K562 (cell line): ENCODE data around the gene C22orf39. TPM values are rescaled to one million over a fixed set of nuclear protein-coding genes. Genes with fewer than 3 reads are reported as not detected.

Experiments used
- ATF3 ChIP-seq, 2 experiments: fragments of 450-650 bp in 1 of 2; sonication (generic) in 1 of 2; formaldehyde crosslinking in 1 of 2; IDR thresholded peaks in 1 of 2; conservative IDR thresholded peaks in 1 of 2; 2 replicates each; pipeline versions ENCODE4 v1.6.1 to v1.8.1; 2016 to 2023; ENCODE audit warnings: mild to moderate bottlenecking in 2 of 2, moderate library complexity in 2 of 2, inconsistent platforms in 1 of 2, missing genetic modification reagents in 1 of 2
- C11orf30 ChIP-seq: fragments of 450-650 bp; IDR thresholded peaks from 2 replicates; pipeline ENCODE4 v1.6.1; 2016; ENCODE audit warnings: low read depth, mild to moderate bottlenecking
- CREB3 ChIP-seq: fragments of 450-650 bp; conservative IDR thresholded peaks from 2 replicates; pipeline ENCODE4 v1.6.1; 2016; ENCODE audit warnings: missing genetic modification characterization, low read depth, mild to moderate bottlenecking, missing compliant biosample characterization, moderate library complexity
- ILK ChIP-seq: fragments of 450-650 bp; IDR thresholded peaks from 2 replicates; pipeline ENCODE4 v1.6.1; 2016; ENCODE audit warnings: missing genetic modification characterization, low read depth, mild to moderate bottlenecking, missing compliant biosample characterization, moderate library complexity, borderline replicate concordance
- KDM1A ChIP-seq, 2 experiments: fragments of 450-650 bp; IDR thresholded peaks; 2 replicates each; pipeline ENCODE4 v1.6.1; 2016; ENCODE audit warnings: mild to moderate bottlenecking in 2 of 2
- MLLT1 ChIP-seq, 2 experiments: fragments of 450-650 bp; IDR thresholded peaks; 2 replicates each; pipeline ENCODE4 v1.6.1; 2016
- MXD1 ChIP-seq: fragments of 250-450 bp; sonication (Bioruptor Pico); IDR thresholded peaks from 2 replicates; pipeline ENCODE4 v1.8.0; 2021; ENCODE audit warnings: borderline replicate concordance, mild to moderate bottlenecking, moderate library complexity; ENCODE audit not compliant: poor library complexity, severe bottlenecking
- RBM15 ChIP-seq: fragments of 200-400 bp; formaldehyde crosslinking; IDR thresholded peaks from 2 replicates; pipeline ENCODE4 v1.6.1; 2018; ENCODE audit warnings: mild to moderate bottlenecking, low read length, moderate library complexity; ENCODE audit not compliant: insufficient read depth
- SNRNP70 ChIP-seq: fragments of 200-400 bp; formaldehyde crosslinking; optimal IDR thresholded peaks from 2 replicates; pipeline ENCODE3; 2017; ENCODE audit warnings: low read depth, low read length
- STAT6 ChIP-seq: sonication (generic); formaldehyde crosslinking; IDR thresholded peaks from 2 replicates; pipeline ENCODE4 v1.8.1; 2023; ENCODE audit warnings: mild to moderate bottlenecking, missing genetic modification reagents
- TAF1 ChIP-seq: IDR thresholded peaks from 2 replicates; pipeline ENCODE4 v1.6.1; 2011; ENCODE audit warnings: mild to moderate bottlenecking, low read length, moderate library complexity; ENCODE audit not compliant: insufficient read depth, control insufficient read depth, severe bottlenecking; ENCODE audit errors: extremely low read depth
- ZBTB34 ChIP-seq: fragments of 250-450 bp; sonication (Bioruptor Pico); IDR thresholded peaks from 2 replicates; pipeline ENCODE4 v1.8.0; 2021; ENCODE audit warnings: mild to moderate bottlenecking, moderate library complexity
- ZNF778 ChIP-seq: fragments of 450-650 bp; formaldehyde crosslinking; IDR thresholded peaks from 2 replicates; pipeline ENCODE4 v1.4.0; 2020; ENCODE audit warnings: mild to moderate bottlenecking, moderate library complexity
- polyA plus RNA-seq, 8 experiments: library from polyadenylated mRNA; depleted of rRNA in 4 of 8; stranded (reverse) in 5 of 8; unstranded in 3 of 8; fragments of >200 nt; fragmentation: Nextera tagmentation in 2 of 8; fragmentation: Illumina TruSeq in 1 of 8; extraction: Ambion mirVana in 2 of 8; extraction: Trizol in 1 of 8; gene quantifications; 2 replicates each; pipeline versions ENCODE4 v1.2.1 to v1.2.3, GENCODE V29; 2011 to 2014; ENCODE audit warnings: inconsistent platforms in 1 of 8, missing spikeins in 1 of 8
- total RNA-seq, 7 experiments: library from RNA; depleted of rRNA in 6 of 7; stranded (reverse); fragments of >200 nt in 6 of 7; fragmentation: Illumina TruSeq in 2 of 7; extraction: Trizol in 2 of 7; gene quantifications; 2 replicates each; pipeline versions ENCODE4 v1.2.1 to v1.2.3, GENCODE V29; 2011 to 2021; ENCODE audit warnings: low replicate concordance in 1 of 7

C22orf39 gene
- total and polyA plus RNA-seq, 9 of the 15 experiments (the other 6 are each of a cell fraction or from before 2014, with no cell fraction given): 20.4 to 139 (median 66.8) TPM

GRCh38 chr22:19407649-19408606 lies 39.6 kb downstream of the C22orf39 start (continued):
- no peak for TF ChIP-seq MLLT1 (IDR thresholded peaks at IDR 0.05)
- TF ChIP-seq TAF1: no peak
- TF ChIP-seq MXD1 (CRISPR knock-in tag): peak; percentile 49
- 0 out of 2 replicates have a peak, but pooled peaks have one; percentile 12 for TF ChIP-seq C11orf30
- peak; percentile 22 for TF ChIP-seq SNRNP70
- TF ChIP-seq KDM1A (IDR thresholded peaks at IDR 0.05): no peak; a peak in 1 of 4 replicates
- no peak for TF ChIP-seq ZNF778 (CRISPR knock-in tag)
- TF ChIP-seq ILK (tag): no peak
- TF ChIP-seq CREB3 (tag): peak; percentile 83
- 0 out of 2 replicates have a peak, but pooled peaks have one; percentile 13 for TF ChIP-seq ZBTB34
- TF ChIP-seq RBM15: no peak
- TF ChIP-seq ATF3 (IDR thresholded peaks at IDR 0.05): no peak; the same call in 1 of the 2 replicates
- no peak for TF ChIP-seq ATF3 (CRISPR knock-in tag; conservative IDR thresholded peaks at IDR 0.05)
- TF ChIP-seq STAT6 (CRISPR knock-in tag): 0 out of 2 replicates have a peak, but pooled peaks have one; percentile 67
